ENCODE data around the gene UBL4A.

UBL4A gene

GRCh38 chrX:154464806-154465365 lies 21.5 kb downstream of the UBL4A start:
- DNase-seq (ENCODE audit: low read depth in 2 of 3, low spot score in 1 of 3) = no peak

GRCh38 chrX:154463611-154464220 lies 22.7 kb downstream of the UBL4A start:
- DNase-seq (ENCODE audit: low read depth in 2 of 3, low spot score in 1 of 3) = no peak

GRCh38 chrX:154462396-154462795 lies 24.0 kb downstream of the UBL4A start:
- no peak for DNase-seq (ENCODE audit: low read depth in 2 of 3, low spot score in 1 of 3)

- no peak for DNase-seq (ENCODE audit: low read depth in 2 of 3, low spot score in 1 of 3)
Measured at GRCh38 chrX:154460326-154460725, 26.1 kb downstream of the UBL4A start.

- DNase-seq (ENCODE audit: low read depth in 2 of 3, low spot score in 1 of 3) = no peak
Measured at GRCh38 chrX:154459832-154460231, 26.6 kb downstream of the UBL4A start.

- DNase-seq (ENCODE audit: low read depth in 2 of 3, low spot score in 1 of 3) = no peak
Measured at GRCh38 chrX:154458954-154459778, 27.2 kb downstream of the UBL4A start.

- DNase-seq (ENCODE audit: low read depth in 2 of 3, low spot score in 1 of 3) = no peak
Measured at GRCh38 chrX:154458116-154458953, 28.1 kb downstream of the UBL4A start, which contains the start of gene PLXNA3. Gene PLXNA3, plus strand, starts transcription at chrX:154458281. Its CDS starts 1,903 bp downstream, at chrX:154460184.

- no peak for DNase-seq (ENCODE audit: low read depth in 2 of 3, low spot score in 1 of 3)
Measured at GRCh38 chrX:154457491-154458115, 28.8 kb downstream of the UBL4A start.

- DNase-seq (ENCODE audit: low read depth in 2 of 3, low spot score in 1 of 3) = no peak
Measured at GRCh38 chrX:154452823-154453222, 33.6 kb downstream of the UBL4A start.

- no peak for DNase-seq (ENCODE audit: low read depth in 2 of 3, low spot score in 1 of 3)
Measured at GRCh38 chrX:154450312-154450711, 36.1 kb downstream of the UBL4A start.

GRCh38 chrX:154449618-154450017 lies 36.8 kb downstream of the UBL4A start:
- DNase-seq (ENCODE audit: low read depth in 2 of 3, low spot score in 1 of 3) = no peak

- no peak for DNase-seq (ENCODE audit: low read depth in 2 of 3, low spot score in 1 of 3)
Measured at GRCh38 chrX:154448484-154448883, 37.9 kb downstream of the UBL4A start.

- no peak for DNase-seq (ENCODE audit: low read depth in 2 of 3, low spot score in 1 of 3)
Measured at GRCh38 chrX:154446430-154446829, 40.0 kb downstream of the UBL4A start.

GRCh38 chrX:154445776-154446175 lies 40.6 kb downstream of the UBL4A start:
- DNase-seq (ENCODE audit: low read depth in 2 of 3, low spot score in 1 of 3) = no peak

GRCh38 chrX:154444755-154445246 lies 41.6 kb downstream of the UBL4A start:
- no peak for DNase-seq (ENCODE audit: low read depth in 2 of 3, low spot score in 1 of 3)

- DNase-seq (ENCODE audit: low read depth in 2 of 3, low spot score in 1 of 3) = peak in 2 of 3 donors; percentile 52 to 73
Measured at GRCh38 chrX:154443992-154444754, 42.2 kb downstream of the UBL4A start, which contains the start of gene FAM50A. Gene FAM50A, plus strand, starts transcription at chrX:154444141. Its CDS starts 95 bp downstream, at chrX:154444236.

- no peak for DNase-seq (ENCODE audit: low read depth in 2 of 3, low spot score in 1 of 3)
Measured at GRCh38 chrX:154443479-154443910, 42.9 kb downstream of the UBL4A start.

- DNase-seq (ENCODE audit: low read depth in 2 of 3, low spot score in 1 of 3) = no peak
Measured at GRCh38 chrX:154441984-154442707, 44.3 kb downstream of the UBL4A start.

- DNase-seq (ENCODE audit: low read depth in 2 of 3, low spot score in 1 of 3) = no peak
Measured at GRCh38 chrX:154441564-154441963, 44.9 kb downstream of the UBL4A start.
